ENCODE measurements around the gene ADGRB2.

Gene ADGRB2

GRCh38 chr1:31758823-31759222, 5.3 kb downstream of the ADGRB2 start:
- no peak for TF ChIP-seq POLR2A (IDR thresholded peaks at IDR 0.05; ENCODE audit: low read length)
- TF ChIP-seq GATA1 (IDR thresholded peaks at IDR 0.05; ENCODE audit: low read depth, low read length) = no peak

GRCh38 chr1:31757989-31758388, 6.2 kb downstream of the ADGRB2 start:
- DNase-seq = no peak
- TF ChIP-seq GATA1 (IDR thresholded peaks at IDR 0.05; ENCODE audit: low read depth, low read length) (no peak), POLR2A (IDR thresholded peaks at IDR 0.05; ENCODE audit: low read length) (no peak)

More at GRCh38 chr1:31758823-31759222, 5.3 kb downstream of the ADGRB2 start:
- DNase-seq = no peak

- TF ChIP-seq GATA1 (IDR thresholded peaks at IDR 0.05; ENCODE audit: low read depth, low read length) (no peak), POLR2A (IDR thresholded peaks at IDR 0.05; ENCODE audit: low read length) (no peak)
Measured at GRCh38 chr1:31757204-31757679, 6.9 kb downstream of the ADGRB2 start.

GRCh38 chr1:31756578-31756977, 7.6 kb downstream of the ADGRB2 start:
- DNase-seq = no peak
- TF ChIP-seq POLR2A (IDR thresholded peaks at IDR 0.05; ENCODE audit: low read length) (no peak), GATA1 (IDR thresholded peaks at IDR 0.05; ENCODE audit: low read depth, low read length) (no peak)

More at GRCh38 chr1:31757204-31757679, 6.9 kb downstream of the ADGRB2 start:
- DNase-seq = no peak

GRCh38 chr1:31755850-31756492, 8.2 kb downstream of the ADGRB2 start:
- TF ChIP-seq POLR2A (IDR thresholded peaks at IDR 0.05; ENCODE audit: low read length) (no peak), GATA1 (IDR thresholded peaks at IDR 0.05; ENCODE audit: low read depth, low read length) (no peak)
- no peak for DNase-seq

- TF ChIP-seq GATA1 (IDR thresholded peaks at IDR 0.05; ENCODE audit: low read depth, low read length) = no peak
- no peak for TF ChIP-seq POLR2A (IDR thresholded peaks at IDR 0.05; ENCODE audit: low read length)
- DNase-seq = no peak
Measured at GRCh38 chr1:31755197-31755611, 8.9 kb downstream of the ADGRB2 start.

GRCh38 chr1:31754397-31754796, 9.7 kb downstream of the ADGRB2 start:
- TF ChIP-seq GATA1 (IDR thresholded peaks at IDR 0.05; ENCODE audit: low read depth, low read length) (no peak), POLR2A (IDR thresholded peaks at IDR 0.05; ENCODE audit: low read length) (no peak)

GRCh38 chr1:31753707-31754349, 10.3 kb downstream of the ADGRB2 start:
- DNase-seq = no peak
- TF ChIP-seq POLR2A (IDR thresholded peaks at IDR 0.05; ENCODE audit: low read length) (no peak), GATA1 (IDR thresholded peaks at IDR 0.05; ENCODE audit: low read depth, low read length) (no peak)

More at GRCh38 chr1:31754397-31754796, 9.7 kb downstream of the ADGRB2 start:
- DNase-seq = no peak

GRCh38 chr1:31752952-31753475, 11.1 kb downstream of the ADGRB2 start:
- no peak for DNase-seq
- TF ChIP-seq GATA1 (IDR thresholded peaks at IDR 0.05; ENCODE audit: low read depth, low read length) (no peak), POLR2A (IDR thresholded peaks at IDR 0.05; ENCODE audit: low read length) (no peak)

GRCh38 chr1:31752258-31752657, 11.9 kb downstream of the ADGRB2 start:
- no peak for DNase-seq
- TF ChIP-seq POLR2A (IDR thresholded peaks at IDR 0.05; ENCODE audit: low read length) (no peak), GATA1 (IDR thresholded peaks at IDR 0.05; ENCODE audit: low read depth, low read length) (no peak)

- DNase-seq = no peak
- TF ChIP-seq GATA1 (IDR thresholded peaks at IDR 0.05; ENCODE audit: low read depth, low read length) = no peak
- no peak for TF ChIP-seq POLR2A (IDR thresholded peaks at IDR 0.05; ENCODE audit: low read length)
Measured at GRCh38 chr1:31751822-31752241, 12.3 kb downstream of the ADGRB2 start.

- DNase-seq = no peak
- no peak for TF ChIP-seq GATA1 (IDR thresholded peaks at IDR 0.05; ENCODE audit: low read depth, low read length)
- TF ChIP-seq POLR2A (IDR thresholded peaks at IDR 0.05; ENCODE audit: low read length) = no peak
Measured at GRCh38 chr1:31750858-31751510, 13.2 kb downstream of the ADGRB2 start.

GRCh38 chr1:31749785-31750735, 14.1 kb downstream of the ADGRB2 start:
- DNase-seq = no peak
- no peak for TF ChIP-seq GATA1 (IDR thresholded peaks at IDR 0.05; ENCODE audit: low read depth, low read length)
- no peak for TF ChIP-seq POLR2A (IDR thresholded peaks at IDR 0.05; ENCODE audit: low read length)
